22Rv1 (cell line): Measurements from ENCODE around the gene IL1RN.

Source experiments
- ZFX ChIP-seq: fragments of 450-650 bp; IDR thresholded peaks from 2 replicates; pipeline ENCODE4 v1.6.1; 2017; ENCODE audit warnings: antibody characterized with exemption, borderline replicate concordance
- TF ChIP-seq, protein P1 (sequence below): fragments of 450-650 bp; IDR thresholded peaks from 2 replicates; pipeline ENCODE4 v1.5.1; 2017; ENCODE audit warnings: mild to moderate bottlenecking

DNA sequence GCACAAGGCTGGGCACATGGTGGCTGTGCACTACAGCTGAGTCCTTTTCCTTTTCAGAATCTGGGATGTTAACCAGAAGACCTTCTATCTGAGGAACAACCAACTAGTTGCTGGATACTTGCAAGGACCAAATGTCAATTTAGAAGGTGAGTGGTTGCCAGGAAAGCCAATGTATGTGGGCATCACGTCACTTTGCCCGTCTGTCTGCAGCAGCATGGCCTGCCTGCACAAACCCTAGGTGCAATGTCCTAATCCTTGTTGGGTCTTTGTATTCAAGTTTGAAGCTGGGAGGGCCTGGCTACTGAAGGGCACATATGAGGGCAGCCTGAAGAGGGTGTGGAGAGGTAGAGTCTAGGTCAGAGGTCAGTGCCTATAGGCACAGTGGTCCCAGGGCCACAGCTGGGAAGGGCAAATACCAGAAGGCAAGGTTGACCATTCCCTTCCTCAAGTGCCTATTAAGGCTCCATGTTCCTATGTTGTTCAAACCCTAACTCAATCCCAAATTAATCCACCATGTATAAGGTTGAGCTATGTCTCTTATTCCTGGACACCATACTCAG lies 2.2 kb downstream of the IL1RN start:
- TF ChIP-seq, protein P1, sequence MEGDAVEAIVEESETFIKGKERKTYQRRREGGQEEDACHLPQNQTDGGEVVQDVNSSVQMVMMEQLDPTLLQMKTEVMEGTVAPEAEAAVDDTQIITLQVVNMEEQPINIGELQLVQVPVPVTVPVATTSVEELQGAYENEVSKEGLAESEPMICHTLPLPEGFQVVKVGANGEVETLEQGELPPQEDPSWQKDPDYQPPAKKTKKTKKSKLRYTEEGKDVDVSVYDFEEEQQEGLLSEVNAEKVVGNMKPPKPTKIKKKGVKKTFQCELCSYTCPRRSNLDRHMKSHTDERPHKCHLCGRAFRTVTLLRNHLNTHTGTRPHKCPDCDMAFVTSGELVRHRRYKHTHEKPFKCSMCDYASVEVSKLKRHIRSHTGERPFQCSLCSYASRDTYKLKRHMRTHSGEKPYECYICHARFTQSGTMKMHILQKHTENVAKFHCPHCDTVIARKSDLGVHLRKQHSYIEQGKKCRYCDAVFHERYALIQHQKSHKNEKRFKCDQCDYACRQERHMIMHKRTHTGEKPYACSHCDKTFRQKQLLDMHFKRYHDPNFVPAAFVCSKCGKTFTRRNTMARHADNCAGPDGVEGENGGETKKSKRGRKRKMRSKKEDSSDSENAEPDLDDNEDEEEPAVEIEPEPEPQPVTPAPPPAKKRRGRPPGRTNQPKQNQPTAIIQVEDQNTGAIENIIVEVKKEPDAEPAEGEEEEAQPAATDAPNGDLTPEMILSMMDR: no peak
- no peak for TF ChIP-seq ZFX
